NCI-H2029 (cell line): ENCODE results near the gene MAML3.

ENCODE experiments used
- DNase-seq: peaks from one replicate; lab custom pipeline; 2025; lab: John Stamatoyannopoulos, UW

MAML3 gene

DNA sequence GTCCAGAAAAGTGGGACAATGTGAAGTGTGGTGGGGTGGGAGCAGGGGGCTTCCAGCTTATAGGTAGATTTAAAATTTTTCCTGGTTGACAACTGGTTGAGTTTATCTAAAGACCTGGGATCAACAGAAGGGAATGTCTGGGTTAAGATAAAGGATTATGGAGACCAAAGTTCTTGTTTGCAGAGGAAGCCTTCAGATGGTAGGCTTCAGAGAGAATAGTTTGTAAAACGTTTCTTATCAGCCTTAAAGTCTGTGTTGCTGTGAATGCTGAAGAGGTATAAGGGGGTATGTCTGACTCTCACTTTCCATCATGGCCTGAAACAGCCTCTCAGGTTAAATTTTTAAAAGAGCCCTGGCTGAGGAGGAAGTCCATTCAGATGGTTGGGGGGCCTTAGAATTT, 467.9 kb downstream of the MAML3 start:
- DNase-seq = no peak

- no peak for DNase-seq
Observed at GRCh38 chr4:139685180-139685579, 468.8 kb downstream of the MAML3 start.

- DNase-seq = no peak
Observed at GRCh38 chr4:139684351-139684750, 469.6 kb downstream of the MAML3 start.

GRCh38 chr4:139682741-139683151, 471.2 kb downstream of the MAML3 start:
- DNase-seq = no peak

DNA sequence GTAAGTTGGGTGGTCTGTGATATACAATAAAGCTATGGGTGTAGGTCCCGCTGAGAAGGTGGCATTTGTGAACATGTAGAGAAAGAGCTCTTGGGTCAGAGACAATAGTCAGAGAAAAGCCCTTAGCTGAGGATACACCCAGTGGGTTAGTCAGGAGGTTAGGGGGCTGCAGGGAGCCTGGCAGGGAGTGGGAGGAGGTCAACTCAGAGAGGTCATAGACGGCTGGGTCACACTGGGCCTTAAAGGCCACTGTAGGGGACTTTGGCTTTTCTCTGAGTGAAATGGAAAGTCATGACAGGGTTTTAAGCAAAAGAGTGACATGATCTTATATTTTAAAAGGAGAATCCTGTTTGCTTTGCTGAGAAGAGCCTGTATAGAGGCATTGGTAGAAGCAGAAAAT, 471.7 kb downstream of the MAML3 start:
- DNase-seq = no peak

DNA sequence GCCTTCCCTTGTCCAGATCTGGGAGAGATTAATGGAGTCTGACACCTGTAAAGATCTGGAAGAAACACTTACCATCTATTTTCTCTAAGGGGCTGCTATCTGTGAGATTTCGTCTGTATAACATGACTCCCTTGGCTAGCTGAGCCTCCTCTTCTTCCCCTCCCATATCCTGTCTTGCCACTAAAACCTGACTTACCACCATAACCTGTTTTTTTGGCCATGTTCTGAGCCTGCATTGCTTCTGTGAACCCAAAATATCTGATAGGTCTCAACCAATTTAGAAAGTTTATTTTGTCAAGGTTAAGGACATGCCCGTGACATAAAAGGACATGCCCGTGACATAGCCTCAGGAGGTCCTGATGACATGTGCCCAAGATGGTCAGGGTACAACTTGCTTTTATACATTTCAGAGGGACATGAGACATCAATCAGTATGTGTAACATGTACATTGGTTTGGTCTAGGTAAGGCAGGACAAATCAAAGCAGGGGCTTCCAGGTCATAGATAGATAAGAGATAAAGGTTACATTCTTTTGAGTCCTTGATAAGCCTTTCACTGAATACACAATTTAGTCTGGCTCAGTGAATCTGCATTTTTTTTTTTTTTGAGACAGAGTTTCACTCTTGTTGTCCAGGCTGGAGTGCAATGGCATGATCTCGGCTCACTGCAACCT, 476.9 kb downstream of the MAML3 start:
- DNase-seq = no peak

GRCh38 chr4:139676365-139676764, 477.6 kb downstream of the MAML3 start:
- DNase-seq = no peak

- no peak for DNase-seq
Observed at GRCh38 chr4:139675651-139676050, 478.3 kb downstream of the MAML3 start.

GRCh38 chr4:139674875-139675550, 479.0 kb downstream of the MAML3 start:
- no peak for DNase-seq

DNA sequence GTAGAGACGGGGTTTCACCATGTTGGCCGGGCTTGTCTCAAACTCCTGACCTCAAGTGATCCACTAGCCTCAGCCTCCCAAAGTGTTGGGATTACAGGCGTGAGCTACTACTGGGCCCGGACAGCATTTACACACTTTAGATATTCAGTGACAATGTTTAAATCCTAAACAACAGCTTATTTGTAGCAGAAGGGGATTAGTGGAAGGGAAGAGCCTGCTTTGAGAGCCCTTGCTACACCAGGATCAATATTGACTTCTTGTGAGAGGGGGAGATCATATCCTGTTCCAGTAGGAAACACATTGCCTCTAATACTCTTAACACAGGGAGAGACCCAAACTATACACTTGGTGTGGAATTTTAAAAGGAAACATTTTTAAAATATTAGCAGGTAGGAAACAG, 481.3 kb downstream of the MAML3 start:
- peak; percentile 18 for DNase-seq

GRCh38 chr4:139672215-139672614, 481.8 kb downstream of the MAML3 start:
- DNase-seq = no peak

- no peak for DNase-seq
Observed at GRCh38 chr4:139670775-139671174, 483.2 kb downstream of the MAML3 start.

DNA sequence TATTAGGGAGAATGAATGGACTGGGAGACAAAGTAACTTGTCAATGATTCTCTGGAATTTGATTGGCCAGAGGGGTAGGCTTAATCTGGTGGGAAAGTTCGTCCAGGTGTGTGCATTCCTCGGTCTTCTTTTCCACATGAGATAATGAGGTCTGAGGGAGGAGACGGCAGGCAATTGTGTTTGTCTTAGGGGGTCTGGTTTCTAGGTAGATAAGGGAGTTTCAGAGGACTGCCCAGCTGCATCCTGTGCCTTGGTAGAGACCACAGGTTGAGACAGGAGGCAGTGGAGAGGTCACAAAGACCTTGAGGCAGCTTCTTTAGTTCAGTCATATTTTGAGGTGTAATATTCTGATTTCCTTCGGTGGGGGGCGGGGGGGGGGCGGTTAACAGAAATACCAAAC, 484.1 kb downstream of the MAML3 start:
- DNase-seq = no peak

DNA sequence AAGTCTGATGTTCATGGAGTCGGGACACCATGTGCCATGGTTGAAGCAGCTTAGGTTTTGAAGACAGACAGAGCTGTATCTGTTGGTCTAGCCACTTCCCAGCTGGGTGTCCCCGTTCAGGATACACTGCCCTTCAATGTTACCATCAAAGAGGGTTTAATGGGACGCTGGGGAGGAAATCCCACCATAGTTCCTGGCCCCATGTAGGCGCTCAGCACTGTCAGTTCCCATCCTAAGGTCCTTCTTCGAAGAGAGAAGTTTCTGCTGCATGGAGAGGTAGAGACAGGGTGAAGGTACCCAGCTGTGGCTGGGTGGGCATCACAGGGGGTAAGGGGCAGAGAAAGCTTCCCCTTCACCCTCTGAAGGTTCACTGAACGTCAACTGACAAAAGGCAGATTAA, 484.6 kb downstream of the MAML3 start:
- no peak for DNase-seq

DNA sequence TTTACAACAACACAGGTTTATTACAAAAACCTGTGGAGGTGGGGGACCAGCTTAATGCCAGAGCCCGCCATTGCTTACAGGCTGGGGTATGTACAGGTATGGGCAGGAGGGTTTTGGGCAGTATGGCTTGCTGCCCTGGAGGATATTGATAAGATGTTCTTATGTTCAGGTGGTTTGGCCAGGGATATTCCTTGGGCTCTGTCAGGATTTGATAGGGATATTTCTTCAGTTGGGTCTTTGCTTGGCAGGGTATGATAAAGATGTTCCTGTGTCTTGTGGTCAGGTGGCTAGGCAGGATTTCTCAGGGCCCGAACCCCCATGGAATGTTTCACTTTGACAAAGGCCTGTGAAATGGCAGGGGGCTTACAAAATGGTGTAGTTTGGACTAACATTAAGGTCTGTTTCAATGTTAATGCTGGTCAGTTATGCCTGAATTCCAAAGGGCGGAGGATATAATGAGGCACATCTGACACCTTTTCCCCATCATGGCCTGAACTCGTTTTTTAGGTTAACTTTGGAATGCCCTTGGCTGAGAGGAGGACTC, 485.3 kb downstream of the MAML3 start:
- DNase-seq = no peak

DNA sequence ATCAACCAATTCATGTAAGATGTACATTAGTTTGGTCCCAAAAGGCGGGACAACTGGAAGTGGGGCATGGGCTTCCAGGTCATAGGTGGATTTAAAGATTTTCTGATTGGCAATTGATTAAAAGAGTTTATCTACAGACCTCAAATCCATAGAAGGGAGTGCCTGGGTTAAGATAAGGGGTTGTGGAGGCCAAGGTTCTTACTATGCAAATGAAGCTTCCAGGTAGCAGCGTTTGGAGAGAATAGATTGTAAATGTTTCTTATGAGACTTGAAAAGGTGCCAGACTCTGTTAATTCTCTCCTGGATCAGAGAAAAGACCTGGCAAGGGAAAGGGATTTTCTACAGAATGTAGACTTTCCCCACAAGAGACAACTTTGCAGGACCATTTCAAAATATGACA, 485.9 kb downstream of the MAML3 start:
- DNase-seq = no peak
